ENCODE measurements around the gene SDK1.

SDK1 gene

DNA sequence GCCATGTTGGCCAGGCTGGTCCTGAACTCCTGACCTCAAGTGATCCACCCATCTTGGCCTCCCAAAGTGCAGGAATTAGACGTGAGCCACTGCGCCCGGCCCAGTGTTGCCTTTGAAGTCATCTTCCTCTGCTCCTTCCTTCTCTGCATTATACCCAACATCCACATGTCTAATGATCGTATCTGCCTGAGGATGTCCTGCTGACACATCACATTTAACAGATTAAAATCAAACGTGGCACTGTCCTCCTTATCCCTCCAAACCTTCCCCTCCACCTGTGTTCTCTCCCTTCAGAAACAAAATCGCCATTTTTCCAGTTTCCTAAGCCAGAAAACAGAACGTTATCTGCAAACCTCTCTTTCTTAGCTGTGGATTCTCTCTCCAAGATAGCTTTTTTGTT lies 8.4 kb upstream of the SDK1 start:
- no peak for DNase-seq

- no peak for DNase-seq
Measured at GRCh38 chr7:3294432-3295100, 6.5 kb upstream of the SDK1 start.

DNA sequence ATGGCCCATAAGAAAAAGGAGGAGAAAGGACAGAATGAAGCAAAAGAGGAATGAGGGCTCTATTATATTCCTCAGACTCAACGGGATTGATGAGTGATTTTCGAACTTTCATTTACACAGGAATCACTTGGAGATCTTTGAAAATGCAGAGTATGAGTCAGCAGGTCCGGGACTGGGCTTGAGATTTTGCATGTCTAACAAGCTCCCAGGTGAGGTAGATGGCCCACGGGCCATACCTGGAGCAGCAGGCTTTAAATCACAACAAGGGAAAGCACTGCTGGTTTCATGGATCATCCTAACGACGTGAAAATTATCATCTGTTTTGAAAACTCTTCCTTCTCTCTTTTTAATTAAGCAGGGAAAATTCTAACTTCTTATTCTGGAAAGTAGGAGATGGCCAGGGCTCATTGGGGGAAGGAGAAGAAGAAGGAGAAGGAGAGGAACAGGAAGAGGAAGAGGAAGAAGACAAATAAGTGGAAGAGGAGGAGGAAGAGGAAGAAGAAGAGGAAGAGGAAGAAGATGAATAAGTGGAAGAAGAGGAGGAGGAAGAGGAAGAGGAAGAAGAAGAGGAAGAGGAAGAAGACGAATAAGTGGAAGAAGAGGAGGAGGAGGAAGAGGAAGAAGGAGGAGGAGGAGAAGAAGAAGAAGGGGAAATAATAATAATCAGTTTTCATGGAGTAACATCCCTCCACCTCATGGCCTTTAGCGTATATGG lies 3.8 kb upstream of the SDK1 start:
- no peak for DNase-seq

- no peak for DNase-seq
Measured at GRCh38 chr7:3300221-3300650, 816 bp upstream of the SDK1 start.

DNA sequence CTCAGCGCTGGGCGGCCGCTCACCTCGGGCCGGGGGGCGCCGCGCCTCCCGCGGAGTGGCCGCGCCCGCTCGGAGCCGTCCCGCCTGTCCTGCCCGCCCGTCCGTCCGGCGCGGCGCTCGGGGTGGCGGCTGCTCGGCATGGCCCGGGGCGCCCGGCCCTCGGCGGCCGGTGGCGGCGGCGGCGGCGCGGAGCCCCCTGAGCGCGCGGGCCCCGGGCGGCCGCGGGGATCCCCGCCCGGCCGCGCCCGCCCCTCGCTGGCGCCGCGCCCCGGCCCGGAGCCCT lies 338 bp downstream of the SDK1 start:
- no peak for DNase-seq

DNA sequence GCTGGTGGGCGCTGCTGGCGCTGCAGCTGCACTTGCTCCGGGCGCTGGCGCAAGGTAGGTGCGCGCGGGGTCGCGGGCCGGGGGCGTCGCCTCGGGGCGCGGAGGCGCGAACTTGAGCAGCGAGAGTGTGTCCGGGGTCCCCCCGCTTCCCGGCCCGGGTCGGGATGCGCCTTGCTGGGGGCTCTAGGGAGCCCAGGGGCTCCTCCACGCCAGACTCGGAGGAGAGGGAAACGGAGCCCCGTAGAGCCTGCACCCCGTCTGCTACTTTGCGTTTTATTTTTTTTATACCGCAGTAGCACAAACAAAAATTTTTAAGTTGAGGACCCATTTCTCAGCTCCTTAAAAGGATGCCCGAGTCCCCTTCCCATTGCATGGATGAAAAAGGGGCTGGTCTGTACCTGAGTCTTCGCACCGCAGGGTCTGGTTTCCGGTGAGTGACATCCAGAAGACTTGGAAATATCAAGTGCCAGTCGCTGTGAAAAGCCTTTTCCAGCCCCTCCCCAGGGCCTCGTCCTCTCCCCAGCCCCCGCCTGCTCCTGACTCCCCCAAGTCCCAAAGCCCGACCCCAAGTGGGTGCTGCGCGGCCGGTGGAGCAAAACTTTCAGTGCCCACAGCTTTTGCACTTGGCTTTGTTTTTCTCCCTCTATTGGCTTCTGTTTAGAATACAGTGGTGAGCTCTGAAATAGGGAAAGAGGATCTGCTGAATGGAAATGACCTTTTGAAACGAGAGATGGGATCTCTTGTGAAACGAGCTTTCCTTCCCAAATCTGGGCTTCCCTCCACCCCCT lies 973 bp downstream of the SDK1 start:
- DNase-seq: peak; percentile 36

DNA sequence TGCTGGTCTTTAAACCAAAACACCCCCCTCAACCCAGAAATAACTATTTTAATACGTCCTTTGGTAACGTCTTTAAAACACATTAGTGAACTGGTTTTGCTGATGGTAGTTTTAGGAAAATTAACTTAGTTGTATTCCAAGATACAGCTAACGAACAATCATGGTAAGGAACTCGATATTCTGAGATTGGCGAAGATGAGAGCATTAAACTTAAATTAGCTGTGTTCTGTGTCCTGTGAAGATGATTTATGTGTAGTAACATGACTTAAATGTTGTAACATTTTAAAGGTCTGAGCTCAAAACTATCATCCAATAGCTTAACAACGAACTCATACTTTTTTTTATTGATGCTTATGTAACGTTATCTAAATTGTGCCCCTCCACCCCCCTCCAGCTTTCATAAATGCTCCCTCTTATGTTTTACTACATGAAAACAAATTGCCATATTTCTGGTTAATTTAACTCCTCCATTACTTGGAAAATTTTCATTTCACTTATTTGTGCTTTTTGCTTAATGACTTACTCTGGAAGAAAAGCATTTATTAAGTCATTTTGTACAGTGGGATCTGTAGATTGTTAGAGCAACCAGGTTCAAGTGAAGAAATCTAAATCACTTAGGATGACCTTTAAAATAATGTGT lies 1.7 kb downstream of the SDK1 start:
- DNase-seq: no peak

DNA sequence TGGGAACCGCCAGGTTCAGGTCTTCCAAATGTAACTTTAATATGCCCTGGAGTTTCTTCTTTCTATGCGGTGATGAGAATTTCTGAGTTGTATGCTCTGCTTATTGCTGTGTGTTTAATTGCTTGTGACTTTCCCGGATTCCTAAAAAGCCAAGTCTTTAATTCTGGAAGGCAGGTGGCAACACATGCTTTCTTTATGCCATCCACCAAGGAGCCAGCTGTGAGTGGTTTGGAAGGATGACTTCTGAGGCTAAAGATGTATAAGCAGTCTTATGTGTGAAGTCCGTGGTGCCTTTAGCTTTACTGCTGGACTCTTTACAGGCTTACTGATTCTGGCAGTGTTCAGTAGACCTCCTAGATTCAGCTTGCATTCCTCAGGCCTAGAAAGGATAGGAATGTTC lies 3.1 kb downstream of the SDK1 start:
- DNase-seq: no peak

- DNase-seq: no peak
Measured at GRCh38 chr7:3307435-3307834, 6.4 kb downstream of the SDK1 start.

GRCh38 chr7:3309140-3309539 lies 8.1 kb downstream of the SDK1 start:
- no peak for DNase-seq

DNA sequence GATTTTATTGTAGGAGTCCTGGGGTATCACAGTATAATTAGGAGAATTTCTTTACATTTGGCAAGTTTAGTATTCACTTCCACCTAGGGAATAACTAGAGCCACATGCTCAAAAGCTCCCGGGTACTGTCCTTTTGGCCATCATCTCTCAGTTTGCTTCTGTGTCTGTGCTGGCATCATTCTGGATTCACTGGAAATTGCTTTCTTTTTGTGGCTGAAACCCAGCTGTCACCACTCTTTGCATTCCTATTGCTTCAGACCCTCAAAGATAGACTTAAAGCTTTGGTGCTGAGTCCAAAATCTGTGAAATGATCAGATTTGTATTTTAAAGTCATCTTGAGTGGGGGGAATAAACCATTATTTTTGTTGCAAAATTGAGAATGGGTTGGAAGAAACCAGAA lies 8.9 kb downstream of the SDK1 start:
- no peak for DNase-seq

DNA sequence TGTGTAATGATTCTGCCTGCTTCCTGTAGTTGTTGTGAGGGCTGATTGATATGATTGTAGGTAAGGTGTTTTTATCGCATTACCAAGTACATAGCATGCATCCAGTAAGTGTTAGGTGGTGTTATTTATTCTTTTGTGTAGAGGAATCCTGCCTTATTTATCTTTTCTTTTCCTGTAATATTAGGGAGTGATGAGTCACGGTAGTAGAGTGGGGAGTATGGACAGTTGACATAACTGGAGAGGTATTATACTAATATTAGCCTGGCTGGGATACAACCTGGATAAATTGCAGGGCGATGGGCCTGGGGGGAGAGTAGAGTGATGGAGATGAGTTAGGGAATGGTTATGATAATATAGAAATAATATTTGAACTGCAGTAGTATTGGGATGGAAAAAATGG lies 9.8 kb downstream of the SDK1 start:
- DNase-seq: no peak

GRCh38 chr7:3312583-3312982 lies 11.5 kb downstream of the SDK1 start:
- no peak for DNase-seq

GRCh38 chr7:3318874-3319273 lies 17.8 kb downstream of the SDK1 start:
- DNase-seq: no peak

- no peak for DNase-seq
Measured at GRCh38 chr7:3321206-3321605, 20.2 kb downstream of the SDK1 start.

- DNase-seq: no peak
Measured at GRCh38 chr7:3321745-3322144, 20.7 kb downstream of the SDK1 start.

DNA sequence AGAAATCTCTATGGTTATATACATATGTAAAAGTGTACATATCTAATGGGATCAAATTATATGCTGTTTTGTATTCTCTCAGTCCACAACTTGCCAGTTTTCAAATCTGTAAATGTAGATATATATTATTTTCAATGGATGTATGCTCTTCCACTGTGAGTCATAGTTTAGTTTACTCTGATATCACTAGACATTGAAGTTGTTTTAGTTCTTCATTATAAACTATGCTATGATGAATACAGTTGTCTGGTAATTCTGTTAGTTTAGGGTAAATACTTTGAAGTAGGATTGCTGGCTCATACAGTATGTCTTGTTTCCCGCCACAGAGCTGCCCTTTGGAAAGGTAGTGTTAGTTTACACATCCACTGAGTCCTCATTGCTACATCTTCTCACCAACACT lies 25.2 kb downstream of the SDK1 start:
- no peak for DNase-seq

- DNase-seq: no peak
Measured at GRCh38 chr7:3327099-3327498, 26.0 kb downstream of the SDK1 start.

GRCh38 chr7:3327655-3328054 lies 26.6 kb downstream of the SDK1 start:
- no peak for DNase-seq

DNA sequence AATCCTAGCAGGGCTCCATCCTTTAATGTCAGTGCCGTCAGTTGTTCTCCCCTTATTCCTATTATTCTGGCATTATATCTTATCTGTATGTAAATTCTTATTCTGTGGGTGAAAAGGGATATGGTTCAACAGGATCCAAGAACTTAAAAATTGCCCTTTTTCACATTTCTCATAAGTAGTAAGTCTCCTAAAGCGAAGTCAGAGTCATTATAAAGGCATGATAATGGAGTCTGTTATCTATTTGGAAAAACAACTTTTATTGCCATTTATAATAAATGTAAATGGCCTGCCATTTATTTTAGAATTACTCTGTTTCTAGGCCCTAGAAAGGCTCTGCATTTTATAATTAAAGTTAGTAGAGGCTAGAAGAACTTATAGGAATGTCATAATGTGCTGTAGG lies 31.3 kb downstream of the SDK1 start:
- DNase-seq: no peak

GRCh38 chr7:3333861-3334260 lies 32.8 kb downstream of the SDK1 start:
- no peak for DNase-seq

DNA sequence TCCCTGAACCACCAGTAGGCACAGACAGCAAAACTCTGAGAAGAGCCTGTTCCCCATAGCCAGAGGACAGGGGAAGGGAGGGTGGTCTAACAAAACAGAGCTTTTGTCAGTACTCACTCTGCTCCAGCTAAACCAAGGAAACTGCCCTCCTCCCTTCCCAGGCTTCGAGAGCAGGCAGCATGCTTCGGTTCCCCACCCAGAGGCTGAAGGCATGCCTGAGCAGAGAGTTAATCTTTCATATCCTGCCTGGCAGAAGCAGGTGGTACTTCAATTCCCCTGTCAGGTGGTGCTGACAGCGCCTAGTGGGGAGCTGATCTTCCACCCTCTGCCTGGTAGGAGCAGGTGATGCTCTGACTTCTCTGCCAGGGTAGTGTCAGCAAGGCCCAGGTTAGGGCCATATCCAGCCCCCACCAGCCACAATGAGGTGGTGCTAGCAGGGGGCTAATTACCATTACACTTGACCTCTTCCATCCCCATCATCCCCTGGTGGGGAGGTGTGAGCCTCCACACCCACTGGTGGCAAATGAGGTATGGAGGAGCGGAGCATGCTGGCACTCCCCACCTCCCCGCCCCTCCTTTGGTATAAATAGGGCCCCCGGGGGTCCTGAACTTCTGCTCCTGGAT lies 35.1 kb downstream of the SDK1 start:
- DNase-seq: no peak

GRCh38 chr7:3338161-3338560 lies 37.1 kb downstream of the SDK1 start:
- DNase-seq: no peak

All from right hindlimb (tissue), 1 donor.